GM12874 (cell line): Measurements from ENCODE around the gene POLR3A.

ENCODE experiments used
- CTCF ChIP-seq: IDR thresholded peaks from 2 replicates; pipeline ENCODE4 v1.5.1; 2011; ENCODE audit warnings: low read depth, mild to moderate bottlenecking, control low read depth, low read length, moderate library complexity; ENCODE audit not compliant: insufficient read depth

Gene POLR3A

GRCh38 chr10:78066728-78067430, 37.6 kb upstream of the POLR3A start:
- TF ChIP-seq CTCF, result no peak

GRCh38 chr10:78066012-78066411, 36.7 kb upstream of the POLR3A start:
- no peak for TF ChIP-seq CTCF

- TF ChIP-seq CTCF, result no peak
Measured at GRCh38 chr10:78065611-78066010, 36.3 kb upstream of the POLR3A start.

- TF ChIP-seq CTCF, result no peak
Measured at GRCh38 chr10:78063236-78063635, 33.9 kb upstream of the POLR3A start.

- TF ChIP-seq CTCF, result no peak
Measured at GRCh38 chr10:78062296-78062695, 33.0 kb upstream of the POLR3A start.

- no peak for TF ChIP-seq CTCF
Measured at GRCh38 chr10:78059906-78060702, 30.8 kb upstream of the POLR3A start.

- no peak for TF ChIP-seq CTCF
Measured at GRCh38 chr10:78058562-78058961, 29.2 kb upstream of the POLR3A start.
